HG03066 (cell line): Measurements from ENCODE around the gene IQCE.

ENCODE experiments used
- ATAC-seq: cut with Tn5 transposase; IDR thresholded peaks from one replicate; pipeline ENCODE4 v1.9.1; 2021; ENCODE audit warnings: low read depth; ENCODE audit not compliant: unreplicated experiment

The IQCE gene

DNA sequence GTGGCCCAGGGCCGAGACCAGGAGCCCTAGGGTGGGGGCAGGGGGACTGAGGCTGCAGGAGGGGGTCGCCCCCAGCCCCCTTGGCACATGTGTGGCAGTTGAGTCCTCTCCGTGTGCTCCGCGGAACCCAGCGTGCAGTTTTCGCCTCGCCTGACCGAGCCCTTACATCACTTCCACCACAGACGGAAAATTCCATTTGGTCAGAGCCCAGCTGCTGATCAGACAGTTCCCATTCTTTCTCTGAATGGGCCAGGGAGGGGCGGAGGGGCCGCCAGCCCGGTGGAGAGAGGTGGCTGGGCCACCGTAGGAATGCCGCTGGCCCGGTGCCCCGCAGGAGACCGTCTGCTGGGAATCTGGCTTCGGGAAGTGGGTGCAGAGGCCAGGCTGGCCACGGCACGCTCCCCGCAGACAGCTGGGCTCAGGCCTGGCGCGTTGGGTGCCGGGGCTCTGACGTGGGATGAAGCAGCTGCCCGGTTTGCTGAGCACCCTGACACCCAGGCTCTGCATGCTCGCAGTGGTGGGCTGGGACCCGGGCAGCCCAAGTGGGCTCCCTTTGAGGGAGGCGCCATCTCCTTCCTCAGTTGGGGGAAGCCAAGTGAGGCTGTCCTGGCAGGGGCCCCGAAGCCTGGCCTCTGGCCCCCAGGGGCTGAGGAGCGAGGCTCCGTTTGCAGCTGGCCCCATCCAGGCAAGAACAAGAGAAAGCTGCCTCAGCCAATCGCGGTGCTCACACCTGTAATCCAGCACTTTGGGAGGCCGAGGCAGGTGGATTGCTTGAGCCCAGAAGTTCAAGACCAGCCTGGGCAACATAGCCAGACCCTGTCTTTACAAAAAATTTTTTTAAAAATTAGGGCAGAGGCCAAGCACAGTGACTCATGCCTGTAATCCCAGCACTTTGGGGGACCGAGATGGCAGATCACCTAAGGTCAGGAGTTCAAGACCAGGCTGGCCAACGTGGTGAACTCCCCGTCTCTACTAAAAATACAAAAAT lies 82.9 kb downstream of the IQCE start:
- peak; percentile 29 for ATAC-seq

GRCh38 chr7:2643386-2644219 lies 84.8 kb downstream of the IQCE start:
- ATAC-seq = no peak

DNA sequence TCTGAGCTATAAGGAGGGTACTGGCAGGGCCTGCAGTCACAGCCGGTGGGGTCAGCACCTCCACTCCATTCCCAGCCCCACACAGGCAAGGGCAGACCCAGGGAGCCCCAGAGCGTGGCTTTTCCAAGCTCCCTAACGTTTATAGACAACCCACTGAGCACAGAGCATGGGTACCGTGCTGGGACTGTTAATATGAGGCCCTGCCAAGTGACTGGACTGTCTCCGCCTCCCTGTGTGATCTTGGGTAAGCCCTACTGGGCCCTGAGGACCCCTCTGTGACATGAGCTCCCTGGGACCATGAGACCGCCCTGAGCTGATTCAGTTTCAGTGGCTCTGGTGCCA lies 85.4 kb downstream of the IQCE start:
- no peak for ATAC-seq

DNA sequence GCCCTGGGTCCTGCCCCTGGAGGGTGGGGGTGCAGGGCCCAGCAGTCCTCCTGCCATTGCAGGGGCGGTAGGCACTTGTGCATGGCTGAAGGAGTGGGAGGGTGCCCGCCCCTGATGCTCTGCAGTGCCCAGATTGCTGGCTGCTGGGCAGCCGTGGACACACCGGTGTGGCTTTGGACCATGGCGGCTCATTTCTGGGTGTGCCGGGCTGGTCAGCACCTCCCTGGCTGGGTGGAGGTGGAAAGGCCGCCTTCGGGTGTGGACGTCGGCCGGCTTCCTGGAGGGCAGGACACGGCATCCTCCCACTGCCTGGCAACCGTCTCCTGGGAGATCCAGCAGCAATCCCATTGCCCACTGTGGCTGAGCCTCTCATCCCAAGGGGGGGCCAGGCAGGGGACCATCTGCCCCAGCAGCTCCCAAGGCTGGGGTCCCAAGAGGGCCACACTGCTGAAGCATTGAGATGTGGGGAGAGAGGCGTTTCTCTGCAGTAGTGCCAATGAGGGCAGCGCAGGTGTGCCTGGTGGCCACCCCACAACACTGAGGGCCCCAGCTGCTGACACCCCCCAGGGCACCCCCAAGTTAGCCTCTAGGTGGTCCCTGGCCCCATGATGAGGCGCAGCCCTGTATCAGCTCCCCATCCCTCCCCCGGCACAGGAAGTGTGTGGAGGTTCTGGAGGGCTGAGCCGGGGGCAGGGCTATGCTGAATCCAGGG lies 85.9 kb downstream of the IQCE start:
- no peak for ATAC-seq

DNA sequence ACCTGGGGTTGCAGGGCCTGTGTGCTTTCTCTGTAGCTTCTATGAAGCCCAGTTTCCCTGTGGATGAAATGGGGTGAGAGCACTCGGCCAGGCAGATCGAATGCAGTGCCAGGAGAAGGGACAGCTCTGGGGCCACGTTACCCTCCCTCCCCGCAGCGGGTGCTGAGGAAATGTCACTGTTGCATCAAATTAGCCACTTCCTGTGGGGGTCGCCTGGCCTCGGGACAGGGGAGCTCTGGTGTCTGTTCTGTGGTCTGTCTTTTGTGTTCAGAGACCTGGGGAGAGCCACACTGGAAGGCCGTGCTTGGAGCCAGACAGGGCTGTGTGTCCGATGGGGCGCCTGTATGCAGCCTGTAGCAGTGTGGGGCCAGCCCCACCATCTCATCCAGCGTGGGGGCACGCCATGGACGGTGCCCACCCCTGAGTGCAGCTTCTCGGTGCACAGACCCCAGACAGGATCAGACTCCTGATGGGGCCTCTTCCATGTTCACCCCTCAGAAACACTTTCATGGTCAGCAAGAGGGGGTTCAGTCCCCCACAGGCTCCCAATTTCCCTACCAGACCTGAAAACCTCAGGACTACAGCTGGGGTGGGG lies 86.6 kb downstream of the IQCE start:
- no peak for ATAC-seq

DNA sequence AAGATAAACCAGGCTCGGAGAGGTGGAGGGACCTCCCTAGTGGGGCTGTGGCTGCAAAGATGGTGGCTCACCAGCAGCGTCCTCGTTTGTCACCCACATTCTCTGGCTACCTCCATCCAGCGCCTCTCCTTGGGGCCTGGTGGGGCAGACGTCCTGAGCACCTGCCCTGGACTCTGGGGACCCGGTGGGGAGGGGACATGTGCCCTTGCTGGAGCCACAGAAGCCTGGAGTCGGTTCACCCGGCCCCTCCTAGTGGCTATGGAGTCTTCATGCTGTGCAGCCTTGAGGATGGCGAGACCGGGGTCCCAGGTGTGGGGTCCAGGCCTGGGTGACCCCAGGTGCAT lies 87.5 kb downstream of the IQCE start:
- no peak for ATAC-seq

DNA sequence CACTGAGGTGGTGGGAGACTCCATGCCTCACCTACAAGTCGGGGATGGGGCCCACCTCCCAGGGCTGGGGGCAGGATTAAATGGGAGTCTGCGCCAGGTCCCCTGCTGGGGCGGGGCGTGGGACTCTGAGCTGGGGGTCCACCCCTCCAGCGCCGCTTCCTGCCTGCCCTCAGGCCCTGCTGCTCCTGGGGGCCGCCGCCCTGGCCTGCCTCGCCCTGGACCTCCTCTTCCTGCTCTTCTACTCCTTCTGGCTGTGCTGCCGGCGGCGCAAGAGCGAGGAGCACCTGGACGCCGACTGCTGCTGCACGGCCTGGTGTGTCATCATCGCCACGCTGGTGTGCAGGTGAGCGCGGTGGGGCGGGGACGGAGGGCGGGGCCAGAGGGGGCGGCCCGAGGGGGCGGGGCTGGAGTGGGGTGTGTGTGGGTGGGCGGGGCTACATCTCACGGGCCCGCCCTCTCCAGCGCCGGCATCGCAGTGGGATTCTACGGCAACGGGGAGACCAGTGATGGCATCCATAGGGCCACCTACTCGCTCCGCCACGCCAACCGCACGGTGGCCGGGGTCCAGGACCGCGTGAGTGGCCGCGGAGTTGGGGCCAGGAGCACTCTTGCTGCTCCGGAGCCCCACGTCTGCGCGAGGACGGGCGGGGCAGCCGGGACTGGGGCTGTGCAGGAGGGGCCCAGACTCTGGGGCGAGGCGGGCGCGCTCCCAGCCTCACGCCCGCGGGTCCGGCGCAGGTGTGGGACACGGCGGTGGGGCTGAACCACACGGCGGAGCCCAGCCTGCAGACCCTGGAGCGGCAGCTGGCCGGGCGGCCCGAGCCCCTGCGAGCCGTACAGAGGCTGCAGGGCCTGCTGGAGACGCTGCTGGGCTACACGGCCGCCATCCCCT lies 88.1 kb downstream of the IQCE start:
- ATAC-seq = no peak

- no peak for ATAC-seq
Observed at GRCh38 chr7:2647594-2648172, 88.9 kb downstream of the IQCE start.

- ATAC-seq = no peak
Observed at GRCh38 chr7:2649139-2649838, 90.5 kb downstream of the IQCE start.

- ATAC-seq = no peak
Observed at GRCh38 chr7:2649991-2650390, 91.2 kb downstream of the IQCE start.

DNA sequence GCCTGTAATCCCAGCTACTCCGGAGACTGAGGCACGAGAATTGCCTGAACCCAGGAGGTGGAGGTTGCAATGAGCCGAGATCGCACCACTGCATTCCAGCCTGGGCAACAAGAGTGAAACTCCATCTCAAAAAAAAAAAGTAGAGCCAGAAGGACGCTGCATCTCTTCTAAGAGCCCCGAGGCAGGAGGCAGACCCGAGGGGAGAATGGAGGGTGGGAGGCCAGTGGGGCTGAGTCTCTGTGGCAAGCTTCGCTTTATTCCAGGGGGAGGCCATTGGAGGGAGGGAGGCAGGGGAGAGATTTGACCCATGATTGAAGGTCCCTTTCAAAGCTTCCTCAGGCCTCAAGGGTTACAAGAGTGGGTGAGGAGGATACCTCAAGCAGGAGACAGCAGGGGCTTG lies 91.7 kb downstream of the IQCE start:
- no peak for ATAC-seq

DNA sequence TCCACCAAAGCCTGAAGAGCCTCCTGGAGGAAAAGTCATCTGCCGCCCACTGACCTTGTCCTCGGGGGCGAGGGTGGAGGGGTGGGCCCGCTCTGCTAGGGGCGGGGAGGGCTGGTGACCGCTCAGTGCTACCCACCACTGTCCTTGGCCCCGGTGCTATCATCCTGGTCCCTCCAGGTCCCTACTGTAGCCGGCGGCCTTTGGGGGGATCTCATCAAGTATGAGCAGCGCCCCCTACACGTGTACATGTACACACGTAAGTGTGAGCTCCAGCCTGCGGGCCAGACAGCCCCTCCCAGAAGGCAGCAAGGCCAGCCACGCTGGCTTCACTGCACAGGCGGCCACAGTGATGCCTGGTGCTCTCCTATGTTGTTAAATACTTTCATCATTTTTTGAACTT lies 92.6 kb downstream of the IQCE start:
- ATAC-seq = no peak

GRCh38 chr7:2651847-2652735 lies 93.3 kb downstream of the IQCE start:
- ATAC-seq = no peak

DNA sequence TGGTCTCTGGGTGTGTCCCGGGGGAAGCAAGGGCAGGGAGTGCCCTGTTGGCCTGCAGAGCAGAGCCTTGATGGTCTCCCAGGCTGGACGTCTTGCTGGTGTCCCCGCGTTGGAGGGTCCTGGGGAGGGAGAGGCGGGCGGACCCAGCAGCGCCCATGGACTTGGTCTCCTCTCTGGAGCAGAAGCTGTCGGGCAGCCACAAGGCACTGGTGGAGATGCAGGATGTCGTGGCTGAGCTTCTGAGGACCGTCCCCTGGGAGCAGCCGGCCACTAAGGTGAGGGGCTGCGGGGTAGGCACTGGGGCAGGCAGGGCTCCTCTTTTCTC lies 93.9 kb downstream of the IQCE start:
- no peak for ATAC-seq

DNA sequence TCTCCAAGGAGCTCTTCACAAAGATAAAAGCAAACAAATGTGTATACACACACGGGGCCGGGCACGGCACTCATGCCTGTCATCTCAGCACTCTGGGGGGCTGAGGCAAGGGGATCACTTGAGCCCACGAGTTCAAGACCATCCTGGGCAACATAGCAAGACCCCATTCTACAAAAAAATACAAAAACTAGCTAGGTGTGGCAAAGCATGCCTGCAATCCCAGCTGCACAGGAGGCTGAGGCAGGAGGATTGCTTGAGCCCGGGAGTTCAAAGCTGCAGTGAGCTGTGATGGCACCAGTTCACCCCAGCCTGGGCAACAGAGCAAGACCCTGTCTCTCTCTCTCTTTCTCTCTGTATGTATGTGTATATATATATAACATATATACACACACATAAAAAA lies 95.3 kb downstream of the IQCE start:
- ATAC-seq = no peak

GRCh38 chr7:2655870-2656614 lies 97.3 kb downstream of the IQCE start:
- no peak for ATAC-seq

DNA sequence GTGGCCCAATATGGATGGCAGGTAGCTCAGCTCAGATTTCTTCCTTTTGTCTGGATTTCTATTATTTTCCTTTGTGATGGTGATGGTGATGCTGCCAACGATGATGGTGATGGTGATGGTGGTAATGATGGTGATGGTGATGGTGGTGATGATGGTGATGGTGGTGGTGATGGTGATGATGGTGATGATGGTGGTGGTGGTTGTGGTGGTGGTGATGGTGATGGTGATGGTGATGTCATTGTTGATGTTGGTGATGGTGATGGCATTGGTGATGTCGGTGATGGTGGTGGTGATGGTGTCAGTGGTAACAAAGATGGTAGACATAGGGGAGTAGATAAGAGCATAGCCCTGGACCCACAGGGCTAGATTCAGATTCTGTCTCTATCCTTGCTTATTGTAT lies 98.4 kb downstream of the IQCE start:
- no peak for ATAC-seq
